ENCODE data around the gene PDE6H. TPM values are rescaled to one million over a fixed set of nuclear protein-coding genes. Genes with fewer than 3 reads are reported as not detected.

PDE6H gene
- total and polyA plus RNA-seq, 2 of the 8 experiments (the other 6 are each of a cell fraction or from before 2014, with no cell fraction given), result not detected

GRCh38 chr12:14964406-14964805 is 8.4 kb upstream of the PDE6H start:
- Histone ChIP-seq H3K4me2 (ENCODE audit: insufficient read depth in 1 of 2, low read depth in 2 of 2, low read length in 2 of 2) (no peak overlapping the region), H3K79me1 (ENCODE audit: low read depth, low read length) (no peaks in the 10 kb centered on the region), H3K4me3 (ENCODE audit: extremely low read depth in 1 of 4, insufficient read depth in 2 of 4, low read depth in 3 of 4, low read length in 4 of 4) (no peak overlapping the region), H3K79me2 (ENCODE audit: control insufficient read depth in 1 of 2, insufficient read depth in 2 of 2, low read length in 2 of 2) (no peaks in the 10 kb centered on the region), H4K91ac (replicated peaks; ENCODE audit: insufficient read length, low read length) (no peak overlapping the region), H2BK15ac (ENCODE audit: low read length) (no peak overlapping the region), H3K14ac (ENCODE audit: insufficient read length) (no peak overlapping the region), H4K8ac (ENCODE audit: extremely low read depth, insufficient read depth, low read length) (no peak overlapping the region), H3K23me2 (ENCODE audit: low read depth, low read length) (no peaks in the 10 kb centered on the region), H3K4ac (replicated peaks; ENCODE audit: insufficient read length, low read depth, low read length) (no peak overlapping the region), H4K20me1 (replicated peaks in 1 of 2; ENCODE audit: control insufficient read depth in 1 of 2, insufficient read depth in 2 of 2, low read length in 2 of 2) (no peaks in the 10 kb centered on the region), H3K27ac (ENCODE audit: low read depth, low read length) (no peak overlapping the region), H3K4me1 (replicated peaks in 1 of 4; ENCODE audit: control insufficient read depth in 3 of 4, insufficient read depth in 4 of 4, low read length in 3 of 4) (no peaks in the 10 kb centered on the region), H3K18ac (ENCODE audit: extremely low read depth, low read length) (no peak overlapping the region), H2BK20ac (ENCODE audit: low read length) (no peak overlapping the region), H3K27me3 (replicated peaks in 1 of 4; ENCODE audit: control insufficient read depth in 3 of 4, extremely low read depth in 1 of 4, insufficient read depth in 3 of 4, low read length in 3 of 4) (peaks cover 0 to 1% (median 0%) of the 10 kb centered on the region in 4 experiments; a peak in 1 of 7 replicates), H2AFZ (ENCODE audit: low read length) (no peak overlapping the region), H3K9me3 (ENCODE audit: insufficient read depth in 2 of 2, low read depth in 1 of 2, low read length in 1 of 2) (no peaks in the 10 kb centered on the region), H3K9ac (replicated peaks in 1 of 4; ENCODE audit: extremely low read depth in 1 of 4, low read depth in 3 of 4, low read length in 3 of 4) (no peak overlapping the region), H3K23ac (ENCODE audit: insufficient read length) (no peak overlapping the region), H3K36me3 (ENCODE audit: control insufficient read depth in 2 of 4, insufficient read depth in 4 of 4, low read length in 3 of 4) (no peaks in the 10 kb centered on the region), H4K5ac (ENCODE audit: insufficient read length, low read depth, low read length) (no peak overlapping the region), H3K56ac (replicated peaks; ENCODE audit: insufficient read length, low read depth, low read length) (no peak overlapping the region), H2BK120ac (replicated peaks; ENCODE audit: low read depth, low read length) (no peak overlapping the region), H2BK12ac (ENCODE audit: low read depth, low read length) (no peak overlapping the region), H2BK5ac (ENCODE audit: low read depth, low read length) (no peak overlapping the region), H2AK5ac (ENCODE audit: low read depth, low read length) (no peak overlapping the region)
- POLR2A ChIA-PET (ENCODE audit: partially characterized antibody), result no interaction called here
- 50% methylated on average over 2 of the region's 2 CpGs; no CpG with 5 or more reads in 1 of the 2 experiments for WGBS, 2 experiments (ENCODE audit: extremely low coverage in 1 of 2, insufficient coverage in 1 of 2, insufficient read length in 1 of 2, insufficient replicate concordance in 2 of 2, low coverage in 1 of 2, low lambda C conversion rate in 2 of 2, missing lambda C conversion rate in 1 of 2)
- CTCF ChIA-PET (ENCODE audit: partially characterized antibody), result interaction anchor here (1.5 kb wide), 1 partner anchor 26 kb away, joined by 5 read pairs; the partner anchor contains the start of gene ERP27
- no peak for DNase-seq (ENCODE audit: low read depth in 1 of 2, low spot score in 2 of 2)
- no peak for FAIRE-seq
- TF ChIP-seq BRCA1 (IDR thresholded peaks at IDR 0.05; ENCODE audit: low read depth, low read length) (no peak), SRF (IDR thresholded peaks at IDR 0.05; ENCODE audit: low read depth, low read length) (no peak), EP300 (IDR thresholded peaks at IDR 0.05; ENCODE audit: borderline replicate concordance in 1 of 2, low read depth in 2 of 2, low read length in 2 of 2) (no peak), CHD2 (IDR thresholded peaks at IDR 0.05; ENCODE audit: low read length) (no peak), HDAC6 (IDR thresholded peaks at IDR 0.05; ENCODE audit: low read depth, low read length) (no peak), KDM4A (IDR thresholded peaks at IDR 0.05; ENCODE audit: low read depth, low read length, severe bottlenecking) (no peak), GABPA (IDR thresholded peaks at IDR 0.05; ENCODE audit: borderline replicate concordance, insufficient read depth, low read length) (no peak), BCL11A (IDR thresholded peaks at IDR 0.05; ENCODE audit: low read depth in 2 of 2, low read length in 2 of 2) (no peak), TBP (IDR thresholded peaks at IDR 0.05; ENCODE audit: low read depth, low read length) (no peak)

Measured in H1 (cell line).